RKO (cell line): ENCODE results near the gene TREM2.
"Not testable (repeated sequence)": the region's sequence is repeated elsewhere in the genome, so short reads cannot be mapped to it uniquely, and the experiment has no call there.

ENCODE experiments used
- DNase-seq: peaks from one replicate; pipeline ENCODE4 v3.0.0-alpha.2; 2016; ENCODE audit warnings: low spot score

Gene TREM2

DNA sequence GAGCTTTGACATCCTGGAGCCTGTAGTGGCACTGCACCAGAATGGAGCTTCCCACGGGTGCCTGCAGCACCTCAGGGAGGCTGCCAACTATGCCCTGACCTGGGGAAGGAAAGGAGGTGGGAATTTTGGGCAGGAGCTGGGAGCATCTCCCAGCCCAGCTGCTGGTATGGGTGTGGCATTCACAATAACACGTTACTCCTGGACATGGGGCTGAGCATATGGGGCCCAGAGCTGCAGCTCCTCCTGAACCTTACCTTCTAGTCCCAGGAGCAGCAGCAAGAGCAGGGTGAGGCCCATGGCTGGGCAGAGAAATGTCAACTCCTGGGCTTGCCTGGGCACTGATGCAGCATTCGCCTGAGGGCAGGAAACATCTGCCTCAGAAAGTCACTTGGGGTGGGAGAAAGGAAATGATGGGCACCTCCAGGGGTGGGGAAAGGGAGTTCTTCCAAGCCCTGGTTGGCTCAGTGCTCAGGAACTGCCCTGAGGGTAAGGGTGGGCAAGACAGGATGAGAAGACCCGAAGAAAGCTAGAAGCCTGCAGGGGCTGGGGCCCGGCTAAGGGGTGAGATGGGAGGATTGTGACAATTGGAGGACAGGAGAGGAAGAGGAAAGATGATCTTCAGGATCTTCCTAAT lies 8.8 kb downstream of the TREM2 start, which contains the start of gene TREML1:
Gene TREML1 (minus strand): TSS at position 356 of the 634 bp plus-strand sequence. CDS start 59 bp downstream, at position 297.
- DNase-seq = no peak

DNA sequence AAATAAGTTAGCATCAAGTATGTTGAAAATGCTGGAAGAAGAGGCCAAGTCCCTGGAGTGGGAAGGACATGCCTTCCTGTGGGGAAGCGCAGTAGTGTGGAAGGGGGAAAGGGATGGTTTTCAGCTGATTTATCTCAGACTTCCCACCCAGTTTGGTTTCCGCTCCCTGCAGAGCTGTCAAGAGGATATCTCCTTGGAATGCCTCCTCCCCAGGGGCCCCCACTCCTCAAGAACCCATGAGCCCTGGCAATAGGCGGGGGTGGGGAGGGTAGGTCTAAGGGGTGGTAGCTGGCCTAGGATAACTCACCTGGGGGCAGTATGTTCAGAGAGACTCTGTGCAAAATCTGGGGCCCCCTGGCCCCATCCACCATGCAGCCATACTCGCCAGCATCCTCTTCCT lies 9.5 kb downstream of the TREM2 start:
- DNase-seq = no peak

DNA sequence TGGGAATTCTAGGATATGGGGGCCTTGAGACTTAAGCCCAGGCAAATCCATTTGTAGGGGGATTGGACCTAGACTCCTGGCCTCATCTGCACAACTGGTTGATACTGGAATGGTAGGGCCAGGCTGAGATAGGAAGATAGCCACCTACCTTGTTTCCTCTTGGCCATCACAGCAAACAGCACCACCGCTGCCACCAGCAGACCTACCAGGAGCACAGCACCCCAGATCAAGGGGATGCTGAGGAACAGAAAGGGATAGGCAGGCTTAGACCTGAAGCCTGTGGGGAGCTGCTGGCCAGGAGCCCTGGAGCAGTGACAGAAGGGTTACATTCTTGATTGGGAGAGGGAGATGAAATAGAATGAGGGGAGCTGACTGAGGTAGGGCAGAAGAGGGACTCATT lies 12.2 kb downstream of the TREM2 start:
- DNase-seq = no peak

DNA sequence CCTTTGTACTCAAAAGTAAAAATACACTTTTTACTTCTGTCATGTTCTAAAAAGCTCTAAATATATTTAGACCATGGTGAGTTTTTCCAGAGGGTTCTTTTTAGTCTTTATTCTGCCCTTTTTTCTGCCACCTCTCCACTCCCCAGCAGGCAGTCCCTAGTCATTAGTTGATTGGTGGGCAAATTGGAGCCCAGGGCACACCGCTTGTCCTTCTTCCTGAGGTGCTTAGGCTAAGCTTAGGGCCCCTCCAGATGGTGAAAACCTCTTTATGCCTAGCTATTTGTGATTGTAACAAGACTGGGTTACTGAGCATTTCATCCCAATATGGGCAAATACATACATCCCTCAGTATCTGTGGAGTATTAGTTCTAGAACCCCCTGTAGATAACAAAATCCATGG lies 15.0 kb downstream of the TREM2 start:
- no peak for DNase-seq

DNA sequence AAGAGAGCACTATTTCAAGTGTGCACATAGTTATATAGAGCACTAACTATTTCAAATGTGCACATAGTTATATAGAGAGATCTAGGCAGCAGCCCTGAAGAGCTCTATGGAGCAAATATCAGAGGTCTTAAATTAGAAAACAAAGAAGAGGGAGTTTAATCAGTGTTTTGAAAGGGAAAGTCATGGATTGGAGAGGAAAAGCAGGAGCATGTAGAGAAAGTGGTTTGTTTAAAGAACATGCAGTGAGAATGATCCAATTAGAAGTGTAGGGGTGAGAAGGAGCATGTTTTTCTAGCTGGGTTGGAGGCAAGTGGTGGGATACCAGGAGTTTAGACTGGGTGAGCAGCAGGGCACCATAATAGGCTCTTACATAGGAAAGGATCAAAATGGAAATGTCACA lies 26.0 kb downstream of the TREM2 start:
- no peak for DNase-seq

DNA sequence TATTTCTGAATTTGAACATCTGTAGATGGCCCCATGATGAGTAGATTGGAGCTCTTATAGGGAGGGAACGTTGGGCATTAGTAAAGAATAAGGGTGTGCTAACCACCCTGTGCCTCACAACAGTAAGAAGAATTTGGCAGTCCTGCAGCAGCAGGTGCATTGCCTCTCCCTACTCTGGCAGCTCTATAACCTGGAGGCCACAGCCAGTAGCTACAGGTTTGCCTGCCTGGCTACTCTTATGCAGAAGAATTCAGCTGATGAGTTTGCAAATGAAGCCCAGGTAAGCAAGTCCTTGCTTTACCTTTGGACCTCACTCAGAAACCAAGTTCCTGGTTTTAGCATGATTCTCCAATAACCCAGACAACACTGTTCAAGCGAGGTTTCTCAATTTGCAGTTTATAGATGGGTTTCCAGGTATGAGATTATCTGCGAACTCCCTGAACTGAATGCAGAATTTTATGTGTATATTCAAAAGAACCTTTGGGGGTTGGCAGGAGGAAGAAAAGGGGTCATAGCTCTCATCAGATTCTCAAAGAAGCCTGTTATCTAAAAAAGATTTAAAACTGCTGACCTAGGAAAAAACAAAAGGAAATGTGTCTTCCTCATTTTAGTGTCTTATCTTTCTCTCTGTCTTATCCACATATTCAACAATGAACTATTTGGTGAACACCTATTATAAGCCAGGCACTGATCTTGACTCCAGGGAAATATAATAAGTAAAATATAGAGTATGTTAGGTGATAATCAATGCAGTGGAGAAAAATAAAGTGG lies 27.7 kb downstream of the TREM2 start:
- no peak for DNase-seq

DNA sequence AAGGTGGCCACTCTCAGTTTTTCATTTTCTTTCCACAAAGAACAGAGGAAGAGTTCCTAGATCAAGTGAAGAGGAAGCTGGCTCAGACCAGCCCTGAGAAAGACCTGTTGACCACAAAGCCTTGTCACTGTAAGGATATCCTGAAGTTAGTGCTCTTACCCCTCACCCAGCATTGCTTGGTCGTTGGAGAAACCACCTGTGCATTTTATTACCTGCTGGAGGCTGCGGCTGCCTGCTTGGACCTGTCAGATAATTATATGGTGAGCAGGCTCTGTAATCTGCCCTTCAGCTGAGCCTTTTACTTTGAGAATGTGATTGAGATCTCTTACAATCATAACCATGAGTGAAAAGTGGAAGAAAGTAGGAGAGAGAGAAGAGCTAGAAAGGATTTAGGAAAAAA lies 30.7 kb downstream of the TREM2 start:
- no peak for DNase-seq

DNA sequence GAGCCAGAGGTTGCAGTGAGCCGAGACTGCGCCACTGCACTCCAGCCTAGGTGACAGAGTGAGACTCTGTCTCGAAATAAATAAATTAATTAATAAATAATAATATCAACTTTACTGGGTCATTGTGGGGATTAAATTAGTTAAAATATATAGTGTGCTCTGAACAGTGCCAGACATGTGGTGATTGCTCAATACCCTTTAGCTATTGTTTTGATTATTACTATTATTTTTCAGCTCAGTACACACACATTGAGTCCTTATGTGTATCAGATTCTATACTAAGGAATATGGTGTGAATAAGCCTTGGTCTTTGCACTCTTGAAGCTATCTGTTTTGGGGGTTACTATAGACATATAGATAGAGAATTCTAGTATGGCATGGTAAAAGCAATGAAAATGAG lies 37.6 kb downstream of the TREM2 start:
- DNase-seq = no peak

DNA sequence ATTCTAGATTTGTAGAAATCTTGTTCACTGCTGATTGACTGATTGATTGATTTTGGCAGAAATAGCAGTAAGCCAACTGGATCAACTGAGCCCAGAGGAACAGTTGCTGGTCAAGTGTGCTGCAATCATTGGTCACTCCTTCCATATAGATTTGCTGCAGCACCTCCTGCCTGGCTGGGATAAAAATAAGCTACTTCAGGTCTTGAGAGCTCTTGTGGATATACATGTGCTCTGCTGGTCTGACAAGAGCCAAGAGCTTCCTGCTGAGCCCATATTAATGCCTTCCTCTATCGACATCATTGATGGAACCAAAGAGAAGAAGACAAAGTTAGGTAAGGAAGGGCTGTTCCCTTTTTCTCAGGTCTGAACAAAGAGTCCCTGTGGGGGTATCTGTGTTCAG lies 40.0 kb downstream of the TREM2 start:
- no peak for DNase-seq

DNA sequence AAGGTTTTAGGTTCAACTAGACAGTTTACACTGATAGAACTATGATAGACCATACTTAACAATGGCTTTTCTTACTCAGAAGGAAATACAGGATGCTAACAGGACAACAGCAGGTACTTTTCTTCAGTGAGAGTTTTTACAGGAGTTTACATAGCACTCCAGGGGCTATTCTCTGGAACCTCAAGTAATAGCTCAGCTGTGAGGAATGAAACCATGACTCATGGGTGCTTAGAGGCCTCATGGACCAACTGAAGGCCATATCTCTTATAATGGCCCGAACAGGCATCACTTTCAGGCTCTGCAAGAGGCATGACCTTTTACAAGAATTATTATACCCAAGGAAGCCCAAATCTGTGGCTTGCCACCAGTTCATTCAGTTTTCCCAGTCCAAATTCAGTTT lies 40.5 kb downstream of the TREM2 start:
- DNase-seq = peak; percentile 5

DNA sequence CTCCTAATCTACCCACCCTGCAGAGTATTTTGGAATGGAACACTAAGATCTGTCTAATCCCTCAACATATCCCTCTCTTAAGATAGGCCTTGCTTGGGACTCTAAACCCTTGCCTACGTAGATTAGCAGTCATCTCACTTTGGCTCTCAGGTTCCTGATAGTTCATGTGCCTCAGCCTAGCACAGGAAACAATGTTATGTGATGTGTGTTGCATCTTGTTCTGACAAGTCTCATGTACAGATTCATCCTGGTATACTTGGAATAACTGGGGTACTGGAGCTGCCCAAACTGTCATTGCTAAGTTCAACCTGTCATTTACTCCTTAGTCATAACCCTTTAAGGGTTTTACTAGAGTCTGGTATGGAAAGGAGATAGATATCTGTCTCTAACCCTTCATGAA lies 42.9 kb downstream of the TREM2 start:
- no peak for DNase-seq

DNA sequence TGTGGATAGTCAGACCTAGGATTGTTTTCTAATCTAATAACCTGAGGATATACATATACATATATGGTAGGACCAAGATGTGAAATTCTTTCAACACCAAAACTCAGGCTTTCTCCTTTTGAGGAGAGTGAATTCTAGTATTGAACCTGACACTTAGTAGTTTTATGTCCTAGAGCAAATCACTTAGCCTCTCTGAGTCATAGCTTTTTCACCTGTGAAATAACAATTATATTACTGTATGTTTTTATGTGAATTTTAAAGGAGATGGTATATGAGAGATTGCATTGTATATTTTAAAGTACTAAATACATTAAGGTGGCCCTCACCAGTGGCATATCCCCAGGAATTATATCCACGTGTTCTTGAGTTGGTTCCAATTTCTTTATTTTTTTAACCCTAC lies 43.4 kb downstream of the TREM2 start:
- no peak for DNase-seq

DNA sequence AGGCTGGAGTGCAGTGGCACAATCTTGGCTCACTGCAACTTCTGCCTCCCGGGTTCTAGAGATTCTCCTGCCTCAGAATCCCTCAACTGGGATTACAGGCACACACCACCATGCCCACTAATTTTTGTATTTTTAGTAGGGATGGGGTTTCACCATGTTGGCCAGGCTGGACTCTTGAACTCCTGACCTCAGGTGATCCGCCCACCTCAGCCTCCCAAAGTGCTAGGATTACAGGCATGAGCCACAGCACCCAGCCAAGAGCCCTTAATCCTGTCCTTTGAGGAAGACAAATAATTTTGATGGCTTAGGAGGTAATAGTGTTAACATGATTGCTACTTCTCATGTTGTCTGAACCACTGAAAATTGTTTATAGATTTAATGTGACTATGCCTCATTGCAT lies 47.9 kb downstream of the TREM2 start:
- DNase-seq = not testable (repeated sequence)

DNA sequence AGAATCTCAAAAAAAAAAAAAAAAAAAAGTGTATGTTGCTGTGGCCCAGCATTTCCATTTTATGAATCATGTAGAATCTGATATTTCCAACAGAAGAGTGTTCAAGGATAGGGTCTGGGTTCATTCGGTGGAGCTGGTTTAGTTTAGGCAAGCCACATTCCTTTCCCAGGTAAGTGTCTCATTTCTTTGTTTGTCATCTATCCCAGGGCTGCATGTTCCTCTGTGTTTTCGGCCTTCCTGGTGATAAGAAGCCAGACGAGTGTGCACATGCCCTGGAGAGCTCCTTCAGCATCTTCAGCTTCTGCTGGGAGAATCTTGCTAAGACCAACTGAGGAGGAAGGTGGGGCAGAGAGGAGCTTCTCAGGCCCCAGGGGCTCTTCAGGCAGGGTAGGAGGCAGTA lies 51.9 kb downstream of the TREM2 start:
- DNase-seq = no peak
